Cardiac muscle cell (in vitro differentiated cells and primary cell): Measurements from ENCODE around the gene CISD3. TPM values are rescaled to one million over a fixed set of nuclear protein-coding genes. Genes with fewer than 3 reads are reported as not detected.

ENCODE experiments used
- DNase-seq, 2 donors: peaks; one replicate each; pipeline versions ENCODE4 v3.0.0 to v3.0.0-alpha.2; 2010 to 2017; ENCODE audit warnings: low read depth in 1 of 2, low spot score in 1 of 2
- H3K27ac ChIP-seq: fragments of 200-600 bp; sonication (generic); 2 replicates; pipeline ENCODE4 v1.5.1; 2016
- H3K27me3 ChIP-seq: fragments of 200-600 bp; sonication (generic); 2 replicates; pipeline ENCODE4 v1.6.0; 2016; ENCODE audit warnings: control low read depth
- H3K36me3 ChIP-seq: fragments of 200-600 bp; sonication (generic); 2 replicates; pipeline ENCODE4 v1.5.1; 2016; ENCODE audit warnings: control low read depth
- H3K4me1 ChIP-seq: fragments of 200-600 bp; sonication (generic); 2 replicates; pipeline ENCODE4 v1.8.1; 2017; ENCODE audit warnings: low read depth, mild to moderate bottlenecking, mixed run types
- H3K4me3 ChIP-seq: fragments of 200-600 bp; sonication (generic); 2 replicates; pipeline ENCODE4 v1.5.1; 2016; ENCODE audit warnings: mild to moderate bottlenecking
- H3K9me3 ChIP-seq: fragments of 200-600 bp; sonication (generic); 2 replicates; pipeline ENCODE4 v1.5.1; 2017; ENCODE audit warnings: low read depth, mild to moderate bottlenecking, control low read depth
- CTCF ChIP-seq: IDR thresholded peaks from 2 replicates; pipeline ENCODE4 v1.5.1; 2012; ENCODE audit warnings: low read depth, mild to moderate bottlenecking, low read length
- polyA plus RNA-seq: library from polyadenylated mRNA; unstranded; fragments of >200 nt; fragmentation: Nextera tagmentation; extraction: Ambion mirVana; gene quantifications from 2 replicates; pipeline ENCODE4 v1.2.1, GENCODE V29; 2016
- total RNA-seq: library from RNA; depleted of rRNA; stranded (reverse); fragments of >200 nt; gene quantifications from 2 replicates; pipeline ENCODE4 v1.2.3, GENCODE V29; 2016

Gene CISD3
- total and polyA plus RNA-seq, 2 experiments from 2014 or later, result 4.9 to 29.7 TPM

GRCh38 chr17:38691154-38691553 lies 39.0 kb upstream of the CISD3 start:
- Histone ChIP-seq H3K4me3 (no peak overlapping the region), H3K9me3 (no peaks in the 10 kb centered on the region), H3K27me3 (no peaks in the 10 kb centered on the region), H3K36me3 (no peaks in the 10 kb centered on the region), H3K4me1 (peaks cover 5% of the 10 kb centered on the region), H3K27ac (no peak overlapping the region)
- DNase-seq, result no peak
- no peak for TF ChIP-seq CTCF

- Histone ChIP-seq H3K36me3 (no peaks in the 10 kb centered on the region), H3K27ac (no peak overlapping the region), H3K4me3 (no peak overlapping the region), H3K9me3 (no peaks in the 10 kb centered on the region), H3K27me3 (peaks cover 14% of the 10 kb centered on the region), H3K4me1 (peaks cover 5% of the 10 kb centered on the region)
- TF ChIP-seq CTCF, result peak; percentile 16
- DNase-seq, result peak in 1 of 2 donors; percentile 97
Observed at GRCh38 chr17:38693700-38694329, 36.3 kb upstream of the CISD3 start.

- no peak overlapping the region for H3K27ac ChIP-seq
- no peaks in the 10 kb centered on the region for H3K9me3 ChIP-seq
- no peaks in the 10 kb centered on the region for H3K36me3 ChIP-seq
- no peak for TF ChIP-seq CTCF
- peaks cover 8% of the 10 kb centered on the region for H3K4me1 ChIP-seq
- H3K27me3 ChIP-seq, result peaks cover 39% of the 10 kb centered on the region
- H3K4me3 ChIP-seq, result no peak overlapping the region
- DNase-seq, result no peak
Observed at GRCh38 chr17:38697061-38697820, 32.9 kb upstream of the CISD3 start.

GRCh38 chr17:38698760-38699159 lies 31.4 kb upstream of the CISD3 start:
- Histone ChIP-seq H3K9me3 (no peaks in the 10 kb centered on the region), H3K36me3 (no peaks in the 10 kb centered on the region), H3K4me3 (no peak overlapping the region), H3K27ac (no peak overlapping the region), H3K27me3 (peaks cover 44% of the 10 kb centered on the region), H3K4me1 (peaks cover 8% of the 10 kb centered on the region)
- DNase-seq, result no peak
- no peak for TF ChIP-seq CTCF

GRCh38 chr17:38701504-38702165 lies 28.5 kb upstream of the CISD3 start:
- TF ChIP-seq CTCF, result no peak
- Histone ChIP-seq H3K27ac (peak overlapping the region; percentile 77), H3K9me3 (no peaks in the 10 kb centered on the region), H3K4me3 (peak overlapping the region; percentile 95), H3K36me3 (no peaks in the 10 kb centered on the region), H3K27me3 (peaks cover 44% of the 10 kb centered on the region), H3K4me1 (peaks cover 4% of the 10 kb centered on the region)
- peak in 1 of 2 donors; percentile 25 for DNase-seq
